IMR-90 (cell line): ENCODE measurements around the gene IARS2. TPM values are rescaled to one million over a fixed set of nuclear protein-coding genes. Genes with fewer than 3 reads are reported as not detected.

Source experiments
- ATAC-seq: fragments of 200-7000 bp; cut with Tn5 transposase; 2 replicates; pipeline ENCODE4 v1.9.1; 2020; ENCODE audit warnings: low read depth, mild to moderate bottlenecking, moderate library complexity
- BruUV-seq: library from RNA; stranded (reverse); fragments of 400-500 nt; replicated peaks from 2 replicates; lab custom pipeline; 2021; lab: Mats Ljungman, UMichigan
- CTCF ChIA-PET: fragments of 300-600 bp; formaldehyde crosslinking; extraction: SDS; loops from one replicate; lab custom pipeline; 2021; ENCODE audit warnings: antibody characterized with exemption; lab: Yijun Ruan, JAX
- POLR2A ChIA-PET: fragments of 300-600 bp; sonication (Branson Sonifier 250); formaldehyde crosslinking; loops from one replicate; lab custom pipeline; 2022; ENCODE audit warnings: antibody characterized with exemption; ENCODE audit not compliant: unreplicated experiment; lab: Charles Lee
- DNase-seq: peaks from one replicate; pipeline ENCODE4 v3.0.0; 2013
- H2AFZ ChIP-seq: replicated peaks from 2 replicates; pipeline ENCODE3; 2013; ENCODE audit warnings: low read length, mild to moderate bottlenecking; ENCODE audit not compliant: poor library complexity
- H2AK5ac ChIP-seq: 2 replicates; pipeline ENCODE4 v1.6.1; 2013; ENCODE audit warnings: low read depth, low read length, inconsistent platforms
- H2AK9ac ChIP-seq: replicated peaks from 2 replicates; pipeline ENCODE3; 2013; ENCODE audit warnings: mild to moderate bottlenecking, low read depth, low read length, moderate library complexity; ENCODE audit not compliant: poor library complexity
- H2BK120ac ChIP-seq: 2 replicates; pipeline ENCODE4 v1.6.1; 2013; ENCODE audit warnings: low read depth, low read length, inconsistent platforms
- H2BK15ac ChIP-seq: 3 replicates; pipeline ENCODE4 v1.6.1; 2013; ENCODE audit warnings: low read depth, low read length, inconsistent platforms
- H2BK20ac ChIP-seq: 2 replicates; pipeline ENCODE4 v1.6.1; 2013; ENCODE audit warnings: low read depth, mild to moderate bottlenecking, inconsistent platforms, low read length, moderate library complexity
- H2BK5ac ChIP-seq: 2 replicates; pipeline ENCODE4 v1.6.1; 2013; ENCODE audit warnings: mild to moderate bottlenecking, low read depth, low read length, inconsistent platforms; ENCODE audit not compliant: poor library complexity, severe bottlenecking
- H3K14ac ChIP-seq: replicated peaks from 2 replicates; pipeline ENCODE4 v1.6.1; 2013; ENCODE audit warnings: low read depth, low read length, inconsistent platforms
- H3K18ac ChIP-seq: 2 replicates; pipeline ENCODE4 v1.6.1; 2013; ENCODE audit warnings: low read depth, low read length, control low read depth
- H3K23ac ChIP-seq: 2 replicates; pipeline ENCODE4 v1.6.1; 2013; ENCODE audit warnings: low read depth, low read length, inconsistent platforms
- H3K27ac ChIP-seq: 2 replicates; pipeline ENCODE4 v1.5.1; 2013; ENCODE audit warnings: mild to moderate bottlenecking, control low read depth, low read length; ENCODE audit not compliant: insufficient read depth
- H3K27me3 ChIP-seq: 2 replicates; pipeline ENCODE4 v1.6.1; 2013; ENCODE audit warnings: low read length; ENCODE audit not compliant: control insufficient read depth, insufficient read depth
- H3K36me3 ChIP-seq: 2 replicates; pipeline ENCODE4 v1.6.1; 2013; ENCODE audit warnings: low read length, mixed read lengths; ENCODE audit not compliant: control insufficient read depth, insufficient read depth
- H3K4ac ChIP-seq: 2 replicates; pipeline ENCODE4 v1.6.1; 2013; ENCODE audit warnings: low read depth, low read length, inconsistent platforms
- H3K4me1 ChIP-seq: 2 replicates; pipeline ENCODE4 v1.6.1; 2013; ENCODE audit warnings: low read length, mixed read lengths; ENCODE audit not compliant: control insufficient read depth, insufficient read depth
- H3K4me2 ChIP-seq: 2 replicates; pipeline ENCODE4 v1.6.1; 2013; ENCODE audit warnings: low read depth, mild to moderate bottlenecking, control low read depth, low read length, moderate library complexity
- H3K4me3 ChIP-seq: 2 replicates; pipeline ENCODE4 v1.5.1; 2013; ENCODE audit warnings: low read depth, mild to moderate bottlenecking, control low read depth, low read length, moderate library complexity; ENCODE audit not compliant: insufficient read depth
- H3K56ac ChIP-seq: 2 replicates; pipeline ENCODE4 v1.6.1; 2013; ENCODE audit warnings: low read length, inconsistent platforms; ENCODE audit not compliant: insufficient read depth; ENCODE audit errors: extremely low read depth
- H3K79me1 ChIP-seq, 2 experiments: 2 replicates each; pipeline ENCODE4 v1.6.1; 2013; ENCODE audit warnings: low read length in 2 of 2, inconsistent platforms in 1 of 2, low read depth in 1 of 2
- H3K9ac ChIP-seq: 2 replicates; pipeline ENCODE4 v1.6.1; 2013; ENCODE audit warnings: low read depth, low read length, control low read depth
- H3K9me1 ChIP-seq: 2 replicates; pipeline ENCODE4 v1.6.1; 2013; ENCODE audit warnings: low read length, inconsistent platforms; ENCODE audit not compliant: insufficient read depth
- H3K9me3 ChIP-seq: 2 replicates; pipeline ENCODE4 v1.6.1; 2013; ENCODE audit warnings: low read length; ENCODE audit not compliant: control insufficient read depth, insufficient read depth
- H4K20me1 ChIP-seq: 2 replicates; pipeline ENCODE4 v1.6.1; 2013; ENCODE audit warnings: low read length, inconsistent platforms; ENCODE audit not compliant: insufficient read depth
- H4K5ac ChIP-seq: 2 replicates; pipeline ENCODE4 v1.6.1; 2013; ENCODE audit warnings: mild to moderate bottlenecking, low read depth, low read length, control low read depth
- H4K8ac ChIP-seq, 2 experiments: 2 replicates each; pipeline ENCODE4 v1.6.1; 2013; ENCODE audit warnings: low read depth in 2 of 2, low read length in 2 of 2, control low read depth in 1 of 2, inconsistent platforms in 1 of 2
- H4K91ac ChIP-seq: 2 replicates; pipeline ENCODE4 v1.6.1; 2013; ENCODE audit warnings: low read depth, low read length, inconsistent platforms; ENCODE audit not compliant: insufficient read depth
- BHLHE40 ChIP-seq: fragments of 150-350 bp; IDR thresholded peaks from 2 replicates; pipeline ENCODE4 v1.6.1; 2016; ENCODE audit warnings: mild to moderate bottlenecking, low read depth, low read length
- MAFK ChIP-seq: IDR thresholded peaks from 2 replicates; pipeline ENCODE4 v1.6.1; 2012; ENCODE audit warnings: low read depth, low read length, improper control_type of control experiment
- POLR2A ChIP-seq: IDR thresholded peaks from 2 replicates; pipeline ENCODE4 v1.6.1; 2012; ENCODE audit warnings: mild to moderate bottlenecking, low read depth, low read length
- RAD21 ChIP-seq: IDR thresholded peaks from 2 replicates; pipeline ENCODE4 v1.6.1; 2012; ENCODE audit warnings: low read length, improper control_type of control experiment
- RFX5 ChIP-seq: IDR thresholded peaks from 2 replicates; pipeline ENCODE4 v1.8.0; 2012; ENCODE audit warnings: low read depth, mild to moderate bottlenecking, low read length, moderate library complexity
- WGBS, 2 experiments: methylation state at CpG; one replicate each; pipeline versions ENCODE4 v1.1.5 to v1.1.7; 2013; ENCODE audit warnings: missing lambda C conversion rate in 2 of 2; ENCODE audit not compliant: insufficient read length in 1 of 2; ENCODE audit errors: extremely low coverage in 2 of 2; 5-methylcytosine and 5-hydroxymethylcytosine counted together
- dilution Hi-C: fragments of 300-500 bp; cut with HindIII; formaldehyde crosslinking; loops from one replicate; pipeline ENCODE4 v1.14.3; 2018; ENCODE audit warnings: low sequenced_read_pairs; ENCODE audit not compliant: unreplicated experiment
- in situ Hi-C: fragments of 300-500 bp; cut with MboI; formaldehyde crosslinking; loops from 3 replicates; pipeline ENCODE4 v1.14.3; 2019; ENCODE audit warnings: low sequenced_read_pairs, inconsistent platforms, mixed read lengths
- intact Hi-C: fragments of 100-400 bp; cut with micrococcal nuclease; formaldehyde crosslinking; loops from 2 replicates; pipeline ENCODE4 v1.10.0; 2022
- polyA plus RNA-seq, 3 experiments: library from polyadenylated mRNA; depleted of rRNA; stranded (reverse); fragments of >200 nt; gene quantifications; 2 replicates each; pipeline ENCODE4 v1.2.3, GENCODE V29; 2012; ENCODE audit warnings: low replicate concordance in 1 of 3
- total RNA-seq: library from RNA; depleted of rRNA; stranded (reverse); fragments of >200 nt; gene quantifications from 2 replicates; pipeline ENCODE4 v1.2.3, GENCODE V29; 2012

The IARS2 gene
- total and polyA plus RNA-seq, 2 of the 4 experiments (the other 2 are of a cell fraction), result 34.8 to 77.4 TPM

- H2AK9ac ChIP-seq, result no peak overlapping the region
- WGBS, 2 experiments, result no CpG with 5 or more reads among the region's 9 CpGs
- no peak for TF ChIP-seq MAFK
- TF ChIP-seq POLR2A, result no peak
- TF ChIP-seq RFX5, result no peak
- TF ChIP-seq BHLHE40, result no peak
- TF ChIP-seq RAD21, result no peak
- in situ Hi-C loops (no loop called here), intact Hi-C loops (no loop called here), dilution Hi-C loops (no loop called here)
- no peak overlapping the region for H4K91ac ChIP-seq
- no peaks in the 10 kb centered on the region for H4K20me1 ChIP-seq
- H3K9me3 ChIP-seq, result no peaks in the 10 kb centered on the region
- H2BK15ac ChIP-seq, result no peak overlapping the region
- no peak overlapping the region for H2BK5ac ChIP-seq
- CTCF ChIA-PET, result interaction anchor here (0.5 to 1.0 kb wide), 3 partner anchors 13 to 156 kb away, joined by 3 read pairs; partner anchors contain the start of gene EPRS1
- no peak overlapping the region for H2BK120ac ChIP-seq
- POLR2A ChIA-PET, result no interaction called here
- no peak overlapping the region for H4K5ac ChIP-seq
- H3K18ac ChIP-seq, result no peak overlapping the region
- H3K27ac ChIP-seq, result no peak overlapping the region
- peaks cover 32% of the 10 kb centered on the region for H3K36me3 ChIP-seq
- H3K4ac ChIP-seq, result no peak overlapping the region
- no peak overlapping the region for H2AFZ ChIP-seq
- H3K56ac ChIP-seq, result no peak overlapping the region
- no peak overlapping the region for H2BK20ac ChIP-seq
- no peaks in the 10 kb centered on the region; the same call in 1 of the 2 replicates for H3K9me1 ChIP-seq
- H3K27me3 ChIP-seq, result no peaks in the 10 kb centered on the region
- H2AK5ac ChIP-seq, result no peak overlapping the region
- DNase-seq, result no peak
- H3K4me2 ChIP-seq, result no peak overlapping the region
- no peak overlapping the region for H4K8ac ChIP-seq
- no peaks in the 10 kb centered on the region for H3K4me1 ChIP-seq
- H3K23ac ChIP-seq, result no peak overlapping the region
- no peak overlapping the region for H3K14ac ChIP-seq
- H3K79me1 ChIP-seq, result no peaks in the 10 kb centered on the region
- no peak overlapping the region for H3K4me3 ChIP-seq
- ATAC-seq, result no peak
- BruUV-seq, result no TSS peak
- no peak overlapping the region for H3K9ac ChIP-seq
Observed at GRCh38 chr1:220137019-220137786, 43.3 kb downstream of the IARS2 start.
